SH-SY5Y (cell line): ENCODE results near the gene PIGA.

Experiments
- GATA2 ChIP-seq: IDR thresholded peaks from 2 replicates; pipeline ENCODE4 v1.6.1; 2011; ENCODE audit warnings: mild to moderate bottlenecking, low read depth, low read length
- GATA3 ChIP-seq: IDR thresholded peaks from 2 replicates; pipeline ENCODE4 v1.6.1; 2011; ENCODE audit warnings: low read depth, mild to moderate bottlenecking, low read length, moderate library complexity

- no peak for TF ChIP-seq GATA3
- TF ChIP-seq GATA2: no peak
Measured at GRCh38 chrX:15277604-15278003, 57.7 kb downstream of the PIGA start.
